Small intestine (tissue), 16 donors: Measurements from ENCODE around the gene ATXN2L. TPM values are rescaled to one million over a fixed set of nuclear protein-coding genes. Genes with fewer than 3 reads are reported as not detected.
"Not testable (repeated sequence)": the region's sequence is repeated elsewhere in the genome, so short reads cannot be mapped to it uniquely, and the experiment has no call there.

Experiments
- DNase-seq, 2 donors: peaks; one replicate each; pipeline versions ENCODE4 v3.0.0 to v3.0.0-alpha.2; 2013
- FAIRE-seq: peaks from 2 replicates; lab custom pipeline; 2012; peaks lifted over from hg19 to GRCh38; lab: Jason Lieb, UNC
- H3K27ac ChIP-seq, 3 donors: one replicate each; pipeline ENCODE4 v1.5.1; 2013; ENCODE audit warnings: low read length in 2 of 3, mild to moderate bottlenecking in 2 of 3, control low read depth in 1 of 3, inconsistent platforms in 1 of 3, low read depth in 1 of 3, moderate library complexity in 1 of 3
- H3K27me3 ChIP-seq, 3 donors: one replicate each; pipeline ENCODE4 v1.6.1; 2013; ENCODE audit warnings: low read length in 3 of 3, inconsistent platforms in 1 of 3; ENCODE audit not compliant: control insufficient read depth in 3 of 3, insufficient read depth in 3 of 3
- H3K36me3 ChIP-seq, 3 donors: one replicate each; pipeline ENCODE4 v1.6.1; 2013; ENCODE audit warnings: low read length in 3 of 3, inconsistent platforms in 1 of 3, low read depth in 1 of 3, mild to moderate bottlenecking in 1 of 3, moderate library complexity in 1 of 3; ENCODE audit not compliant: control insufficient read depth in 3 of 3, insufficient read depth in 2 of 3
- H3K4me1 ChIP-seq, 3 donors: one replicate each; pipeline ENCODE4 v1.6.1; 2013; ENCODE audit warnings: low read length in 2 of 3, inconsistent platforms in 1 of 3, low read depth in 1 of 3, mild to moderate bottlenecking in 1 of 3, moderate library complexity in 1 of 3; ENCODE audit not compliant: control insufficient read depth in 3 of 3, insufficient read depth in 2 of 3
- H3K4me3 ChIP-seq, 3 donors: one replicate each; pipeline ENCODE4 v1.5.1; 2013; ENCODE audit warnings: low read length in 3 of 3, control low read depth in 1 of 3, inconsistent platforms in 1 of 3, low read depth in 1 of 3, mild to moderate bottlenecking in 1 of 3, moderate library complexity in 1 of 3
- H3K9me3 ChIP-seq, 2 donors: one replicate each; pipeline ENCODE4 v1.6.1; 2013; ENCODE audit warnings: low read depth in 1 of 2, low read length in 1 of 2; ENCODE audit not compliant: control insufficient read depth in 2 of 2, insufficient read depth in 1 of 2
- WGBS, 3 donors: extraction: QIAGEN DNeasy Blood & Tissue Kit; methylation state at CpG; one replicate each; pipeline ENCODE4 v1.1.7; 2013; 5-methylcytosine and 5-hydroxymethylcytosine counted together
- long read RNA-seq, 10 donors: transcript quantifications; one replicate each; lab custom pipeline, GENCODE V29; 2026
- polyA plus RNA-seq, 4 donors: library from polyadenylated mRNA; stranded (reverse) in 3 of 4; unstranded in 1 of 4; fragments of 200-250 nt in 3 of 4; fragments of 120-200 nt in 1 of 4; gene quantifications; one replicate each; pipeline versions ENCODE4 v1.2.1 to v1.2.3, GENCODE V29; 2013
- donor health status: healthy with polysubstance abuse.
- donor health status: control.
- donor health status: control.
- donor health status: Bipolar disorder and iron deficiency.
- donor health status: healthy.

The ATXN2L gene
- 100 to 1,000 TPM in 1 of 4 donors, 10 to 100 TPM in 3; 51.9 to 114 (median 65.1) TPM for polyA plus RNA-seq
- long read RNA-seq, donor 1 = 0 reads
- long read RNA-seq, donor 2, full-length matches to known transcripts = 1 of 1 reads
- long read RNA-seq, donor 2, partial matches to known transcripts = 0 of 1 reads
- long read RNA-seq, donor 2, other reads (novel, unspliced or antisense) = 0 of 1 reads
- long read RNA-seq, donor 3, partial matches to known transcripts = 7 of 11 reads
- long read RNA-seq, donor 3, other reads (novel, unspliced or antisense) = 0 of 11 reads
- long read RNA-seq, donor 4, partial matches to known transcripts = 0 of 1 reads
- long read RNA-seq, donor 4, other reads (novel, unspliced or antisense) = 0 of 1 reads
- long read RNA-seq, donor 5 = 0 reads
- long read RNA-seq, donor 6, full-length matches to known transcripts = 6 of 11 reads
- long read RNA-seq, donor 6, partial matches to known transcripts = 5 of 11 reads
- long read RNA-seq, donor 6, other reads (novel, unspliced or antisense) = 0 of 11 reads
- long read RNA-seq, donor 7, full-length matches to known transcripts = 5 of 44 reads
- long read RNA-seq, donor 7, partial matches to known transcripts = 39 of 44 reads
- long read RNA-seq, donor 7, other reads (novel, unspliced or antisense) = 0 of 44 reads
- long read RNA-seq, donor 8 = 0 reads
- long read RNA-seq, donor 9 = 0 reads
- long read RNA-seq, donor 10, partial matches to known transcripts = 0 of 2 reads
- long read RNA-seq, donor 10, other reads (novel, unspliced or antisense) = 0 of 2 reads

GRCh38 chr16:28822520-28823290 is at the start of gene ATXN2L:
ATXN2L (plus strand) TSS chr16:28822999; CDS start chr16:28823260, 261 bp downstream.
- WGBS, 3 donors = 0 to 1% (median 1%) methylated on average over 38 to 90 of the region's 91 CpGs
- Histone ChIP-seq H3K9me3 (peaks cover 0 to 15% of the 10 kb centered on the region in 2 donors), H3K27ac (peak within 1 kb of the TSS; percentile 96 to 100 (median 98)), H3K36me3 (peaks cover 0 to 39% (median 15%) of the 10 kb centered on the region in 3 donors), H3K4me1 (peaks cover 0 to 15% (median 2%) of the 10 kb centered on the region in 3 donors), H3K4me3 (peak within 1 kb of the TSS; percentile 67 to 100 (median 99)), H3K27me3 (no peaks in the 10 kb centered on the region)
- DNase-seq = peak; percentile 93 to 98
- FAIRE-seq = no peak

- no CpG with 5 or more reads among the region's 6 CpGs for WGBS, 3 donors
- not testable (repeated sequence) for H3K9me3 ChIP-seq, H3K27ac ChIP-seq, H3K4me3 ChIP-seq, DNase-seq, FAIRE-seq, H3K27me3 ChIP-seq, H3K36me3 ChIP-seq, H3K4me1 ChIP-seq
Measured at GRCh38 chr16:28781697-28782096, 41.1 kb upstream of the ATXN2L start.

GRCh38 chr16:28782357-28782756 is 40.4 kb upstream of the ATXN2L start:
- not testable (repeated sequence) for H3K27me3 ChIP-seq, H3K36me3 ChIP-seq, H3K4me3 ChIP-seq, H3K9me3 ChIP-seq, H3K4me1 ChIP-seq, H3K27ac ChIP-seq, FAIRE-seq, DNase-seq
- no CpG with 5 or more reads among the region's 4 CpGs for WGBS, 3 donors

- peak; percentile 72 to 76 for DNase-seq
- WGBS, 3 donors = 38 to 46% (median 40%) methylated on average over 5 to 7 of the region's 13 CpGs
- FAIRE-seq, H3K36me3 ChIP-seq, H3K27me3 ChIP-seq, H3K4me1 ChIP-seq, H3K9me3 ChIP-seq, H3K4me3 ChIP-seq, H3K27ac ChIP-seq: not testable (repeated sequence)
Measured at GRCh38 chr16:28802235-28803019, 20.4 kb upstream of the ATXN2L start.

- H3K36me3 ChIP-seq, H3K4me3 ChIP-seq, H3K4me1 ChIP-seq, FAIRE-seq, DNase-seq, H3K27me3 ChIP-seq, H3K9me3 ChIP-seq, H3K27ac ChIP-seq: not testable (repeated sequence)
- WGBS, 3 donors = no CpG with 5 or more reads among the region's 11 CpGs
Measured at GRCh38 chr16:28807445-28808120, 15.2 kb upstream of the ATXN2L start.

GRCh38 chr16:28820016-28820415 is 2.8 kb upstream of the ATXN2L start:
- WGBS, 3 donors = 28 to 63% (median 41%) methylated on average over 5 of the region's 5 CpGs
- H3K36me3 ChIP-seq = peaks cover 0 to 17% (median 0%) of the 10 kb centered on the region in 3 donors
- H3K27ac ChIP-seq = peak overlapping the region in 2 of 3 donors; percentile 90 to 95
- H3K9me3 ChIP-seq = peaks cover 0 to 15% of the 10 kb centered on the region in 2 donors
- no peak for FAIRE-seq
- no peak overlapping the region for H3K4me3 ChIP-seq
- H3K4me1 ChIP-seq = peaks cover 0 to 8% (median 2%) of the 10 kb centered on the region in 3 donors
- DNase-seq = peak; percentile 16 to 93
- H3K27me3 ChIP-seq = no peaks in the 10 kb centered on the region

- whole genome bisulfite sequencing, 3 donors = 75 to 89% (median 77%) methylated on average over 12 to 13 of the region's 13 CpGs
- FAIRE-seq, H3K27me3 ChIP-seq, H3K4me3 ChIP-seq: not testable (repeated sequence)
- Histone ChIP-seq H3K4me1 (peaks cover 0 to 14% (median 2%) of the 10 kb centered on the region in 3 donors), H3K36me3 (peaks cover 0 to 22% (median 2%) of the 10 kb centered on the region in 3 donors), H3K27ac (peak overlapping the region in 2 of 3 donors; percentile 90 to 95), H3K9me3 (peaks cover 0 to 15% of the 10 kb centered on the region in 2 donors)
- DNase-seq = peak in 1 of 2 donors; percentile 25
Measured at GRCh38 chr16:28820546-28820945, 2.3 kb upstream of the ATXN2L start.
